Vagina (tissue), 2 donors: ENCODE results near the gene GBF1.

Source experiments
- CTCF ChIP-seq, 3 experiments: fragments of 450-650 bp in 2 of 3; fragments of 200-600 bp in 1 of 3; sonication (generic) in 1 of 3; IDR thresholded peaks; one replicate each; pipeline ENCODE4 v1.5.1; 2017 to 2019; ENCODE audit warnings: antibody characterized with exemption in 3 of 3, mild to moderate bottlenecking in 2 of 3, moderate library complexity in 2 of 3
- POLR2A ChIP-seq, 2 donors: fragments of 450-650 bp; IDR thresholded peaks; one replicate each; pipeline ENCODE4 v1.6.1; 2017; ENCODE audit warnings: antibody characterized with exemption in 2 of 2, mild to moderate bottlenecking in 2 of 2, moderate library complexity in 2 of 2
- POLR2AphosphoS5 ChIP-seq, 2 donors: sonication (generic); formaldehyde crosslinking; IDR thresholded peaks; one replicate each; pipeline ENCODE4 v1.9.0; 2017; ENCODE audit warnings: antibody characterized with exemption in 2 of 2, mild to moderate bottlenecking in 2 of 2, low read depth in 1 of 2; ENCODE audit not compliant: insufficient read depth in 1 of 2

DNA sequence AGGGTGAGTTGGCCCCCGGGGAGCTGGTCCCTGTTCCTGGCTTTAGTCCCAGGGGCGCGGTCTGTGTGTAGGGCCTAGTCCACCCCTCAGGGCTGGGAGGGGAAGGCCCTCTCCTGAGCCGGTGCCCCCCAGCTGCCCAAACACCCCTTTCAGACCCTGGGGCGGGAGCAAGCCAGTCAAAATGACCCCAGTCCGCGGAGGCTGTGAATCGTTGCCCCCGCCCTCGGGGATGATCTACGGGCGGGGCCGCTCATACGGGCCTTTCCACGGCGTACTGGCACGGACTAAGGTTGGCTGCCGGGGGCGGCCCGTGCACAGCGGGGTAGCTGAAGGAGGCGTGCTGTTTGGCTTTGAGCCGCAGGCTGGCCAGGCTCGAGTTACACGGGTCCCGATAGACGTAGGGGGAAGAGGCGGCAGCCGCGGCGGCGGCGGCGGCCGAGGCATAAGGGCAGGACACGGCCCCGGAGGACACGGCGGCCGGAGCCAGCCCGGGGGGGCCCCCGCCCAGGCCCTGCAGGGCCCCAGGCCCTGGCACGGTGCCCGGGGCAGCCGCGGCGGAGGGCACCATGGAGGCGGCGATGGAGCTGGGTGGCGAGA is 15.0 kb upstream of the GBF1 start:
- no peak for TF ChIP-seq CTCF (IDR thresholded peaks at IDR 0.05)
- TF ChIP-seq POLR2A (IDR thresholded peaks at IDR 0.05), result no peak
- TF ChIP-seq POLR2AphosphoS5 (IDR thresholded peaks at IDR 0.05; ENCODE audit: insufficient read depth in 1 of 2, low read depth in 1 of 2), result no peak
